Type B pancreatic cell (in vitro differentiated cells): Measurements from ENCODE around the gene SLC4A9. TPM values are rescaled to one million over a fixed set of nuclear protein-coding genes. Genes with fewer than 3 reads are reported as not detected.

Experiments
- DNase-seq: peaks from one replicate; pipeline ENCODE4 v3.0.0; 2021; ENCODE audit warnings: mixed read lengths; ENCODE audit not compliant: unreplicated experiment; ENCODE audit errors: extremely low spot score
- H3K27ac Mint-ChIP-seq: 2 replicates; pipeline ENCODE4 v1.8.0; 2021; ENCODE audit warnings: mild to moderate bottlenecking, mixed read lengths
- H3K27me3 Mint-ChIP-seq: 2 replicates; pipeline ENCODE4 v1.8.0; 2021; ENCODE audit warnings: mixed read lengths
- H3K36me3 Mint-ChIP-seq: 2 replicates; pipeline ENCODE4 v1.8.0; 2021; ENCODE audit warnings: mixed read lengths
- H3K4me1 Mint-ChIP-seq: one replicate; pipeline ENCODE4 v1.8.0; 2021; ENCODE audit warnings: mixed read lengths; ENCODE audit not compliant: unreplicated experiment
- H3K4me3 Mint-ChIP-seq: 2 replicates; pipeline ENCODE4 v1.8.0; 2021; ENCODE audit warnings: mild to moderate bottlenecking, mixed read lengths
- H3K9me3 Mint-ChIP-seq: 2 replicates; pipeline ENCODE4 v1.8.0; 2021; ENCODE audit warnings: mixed read lengths
- total RNA-seq: library from RNA; stranded (reverse); gene quantifications from 2 replicates; pipeline ENCODE4 v1.2.1, GENCODE V29; 2021; ENCODE audit warnings: low replicate concordance
- TF ChIP-seq, protein P1 (sequence below): fragments of 200-600 bp; sonication (generic); conservative IDR thresholded peaks from 2 replicates; pipeline ENCODE4 v1.5.0; 2021; ENCODE audit warnings: antibody characterized with exemption, mild to moderate bottlenecking

The SLC4A9 gene
- total RNA-seq, 1 donor from 2014 or later = not detected

DNA sequence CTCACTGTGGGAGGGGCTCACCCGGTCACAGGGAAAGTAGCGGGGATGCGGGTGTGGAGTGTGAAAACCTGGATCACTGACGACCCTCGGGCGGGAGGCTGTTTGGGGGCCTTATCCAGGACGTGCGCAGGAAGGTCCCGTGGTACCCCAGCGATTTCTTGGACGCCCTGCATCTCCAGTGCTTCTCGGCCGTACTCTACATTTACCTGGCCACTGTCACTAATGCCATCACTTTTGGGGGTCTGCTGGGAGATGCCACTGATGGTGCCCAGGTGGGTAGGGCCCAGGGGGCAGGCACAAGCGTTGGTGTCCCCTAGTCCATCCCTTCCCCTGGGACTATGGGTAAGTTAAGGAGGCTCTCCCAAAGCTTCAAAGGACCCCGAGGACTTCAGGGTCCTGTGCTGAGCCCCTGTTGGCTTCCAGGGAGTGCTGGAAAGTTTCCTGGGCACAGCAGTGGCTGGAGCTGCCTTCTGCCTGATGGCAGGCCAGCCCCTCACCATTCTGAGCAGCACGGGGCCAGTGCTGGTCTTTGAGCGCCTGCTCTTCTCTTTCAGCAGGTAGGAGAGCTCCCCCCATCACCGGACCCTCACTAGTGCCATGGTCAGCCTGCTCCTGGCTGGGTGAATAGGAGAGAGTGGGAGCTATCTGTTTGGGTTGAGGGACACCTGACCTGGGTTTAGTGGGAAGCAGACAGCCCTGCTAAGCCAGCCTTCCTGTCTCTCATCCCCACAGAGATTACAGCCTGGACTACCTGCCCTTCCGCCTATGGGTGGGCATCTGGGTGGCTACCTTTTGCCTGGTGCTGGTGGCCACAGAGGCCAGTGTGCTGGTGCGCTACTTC, 3.9 kb downstream of the SLC4A9 start:
- H3K4me3 Mint-ChIP-seq = peak overlapping the region; percentile 85
- TF ChIP-seq, protein P1, sequence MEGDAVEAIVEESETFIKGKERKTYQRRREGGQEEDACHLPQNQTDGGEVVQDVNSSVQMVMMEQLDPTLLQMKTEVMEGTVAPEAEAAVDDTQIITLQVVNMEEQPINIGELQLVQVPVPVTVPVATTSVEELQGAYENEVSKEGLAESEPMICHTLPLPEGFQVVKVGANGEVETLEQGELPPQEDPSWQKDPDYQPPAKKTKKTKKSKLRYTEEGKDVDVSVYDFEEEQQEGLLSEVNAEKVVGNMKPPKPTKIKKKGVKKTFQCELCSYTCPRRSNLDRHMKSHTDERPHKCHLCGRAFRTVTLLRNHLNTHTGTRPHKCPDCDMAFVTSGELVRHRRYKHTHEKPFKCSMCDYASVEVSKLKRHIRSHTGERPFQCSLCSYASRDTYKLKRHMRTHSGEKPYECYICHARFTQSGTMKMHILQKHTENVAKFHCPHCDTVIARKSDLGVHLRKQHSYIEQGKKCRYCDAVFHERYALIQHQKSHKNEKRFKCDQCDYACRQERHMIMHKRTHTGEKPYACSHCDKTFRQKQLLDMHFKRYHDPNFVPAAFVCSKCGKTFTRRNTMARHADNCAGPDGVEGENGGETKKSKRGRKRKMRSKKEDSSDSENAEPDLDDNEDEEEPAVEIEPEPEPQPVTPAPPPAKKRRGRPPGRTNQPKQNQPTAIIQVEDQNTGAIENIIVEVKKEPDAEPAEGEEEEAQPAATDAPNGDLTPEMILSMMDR = no peak
- H3K36me3 Mint-ChIP-seq = no peaks in the 10 kb centered on the region
- H3K27ac Mint-ChIP-seq = no peak overlapping the region
- H3K4me1 Mint-ChIP-seq = peaks cover under 1% of the 10 kb centered on the region
- peaks cover 3% of the 10 kb centered on the region for H3K27me3 Mint-ChIP-seq
- DNase-seq = no peak
- H3K9me3 Mint-ChIP-seq = no peaks in the 10 kb centered on the region

DNA sequence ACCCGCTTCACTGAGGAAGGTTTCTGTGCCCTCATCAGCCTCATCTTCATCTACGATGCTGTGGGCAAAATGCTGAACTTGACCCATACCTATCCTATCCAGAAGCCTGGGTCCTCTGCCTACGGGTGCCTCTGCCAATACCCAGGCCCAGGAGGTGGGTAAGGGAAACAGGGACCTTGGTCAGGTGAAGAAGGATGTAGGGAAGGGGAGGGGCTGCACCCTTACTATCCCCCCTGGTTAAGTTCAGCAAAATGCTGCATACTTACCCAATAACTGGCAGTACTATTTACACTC, 4.4 kb downstream of the SLC4A9 start:
- Mint-ChIP-seq H3K27ac (no peak overlapping the region), H3K9me3 (no peaks in the 10 kb centered on the region), H3K36me3 (no peaks in the 10 kb centered on the region), H3K27me3 (peaks cover 3% of the 10 kb centered on the region), H3K4me3 (no peak overlapping the region), H3K4me1 (no peaks in the 10 kb centered on the region)
- no peak for DNase-seq
- TF ChIP-seq, protein P1 = no peak

DNA sequence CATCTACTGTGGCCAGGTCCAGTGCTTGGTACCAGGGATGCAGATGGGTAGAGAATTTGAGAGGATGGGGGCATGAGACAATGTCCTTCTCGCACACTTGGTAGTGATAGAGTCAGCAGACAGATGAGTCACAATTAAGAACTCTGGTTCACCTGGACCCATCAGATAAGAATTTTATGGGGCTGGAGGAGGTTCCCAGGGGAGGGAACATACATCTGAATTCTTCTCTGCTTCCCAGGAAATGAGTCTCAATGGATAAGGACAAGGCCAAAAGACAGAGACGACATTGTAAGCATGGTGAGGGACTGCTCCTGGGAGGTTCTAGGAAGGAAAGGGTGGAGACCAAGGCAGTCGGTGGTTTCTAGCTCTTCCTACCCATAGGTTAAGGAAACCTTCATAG, 5.3 kb downstream of the SLC4A9 start:
- TF ChIP-seq, protein P1 = no peak
- Mint-ChIP-seq H3K27me3 (peaks cover 3% of the 10 kb centered on the region), H3K4me1 (no peaks in the 10 kb centered on the region), H3K9me3 (no peaks in the 10 kb centered on the region), H3K27ac (no peak overlapping the region), H3K4me3 (no peak overlapping the region), H3K36me3 (no peaks in the 10 kb centered on the region)
- no peak for DNase-seq

DNA sequence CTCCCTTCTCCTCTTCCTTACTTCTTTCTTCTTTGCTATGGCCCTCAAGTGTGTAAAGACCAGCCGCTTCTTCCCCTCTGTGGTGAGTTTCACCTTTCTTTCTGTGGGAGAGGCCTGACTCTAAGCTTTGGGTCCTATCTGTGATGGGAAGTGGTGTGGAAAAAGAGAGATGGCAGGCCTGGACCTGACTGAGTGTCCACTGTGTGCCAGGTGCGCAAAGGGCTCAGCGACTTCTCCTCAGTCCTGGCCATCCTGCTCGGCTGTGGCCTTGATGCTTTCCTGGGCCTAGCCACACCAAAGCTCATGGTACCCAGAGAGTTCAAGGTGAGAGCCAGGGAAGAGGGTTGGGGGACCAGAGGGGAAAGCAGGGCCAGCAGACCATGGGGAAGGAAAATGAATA, 5.9 kb downstream of the SLC4A9 start:
- Mint-ChIP-seq H3K27ac (no peak overlapping the region), H3K4me3 (no peak overlapping the region), H3K4me1 (no peaks in the 10 kb centered on the region), H3K36me3 (no peaks in the 10 kb centered on the region), H3K9me3 (no peaks in the 10 kb centered on the region), H3K27me3 (peaks cover 3% of the 10 kb centered on the region)
- DNase-seq = no peak
- TF ChIP-seq, protein P1 = no peak

DNA sequence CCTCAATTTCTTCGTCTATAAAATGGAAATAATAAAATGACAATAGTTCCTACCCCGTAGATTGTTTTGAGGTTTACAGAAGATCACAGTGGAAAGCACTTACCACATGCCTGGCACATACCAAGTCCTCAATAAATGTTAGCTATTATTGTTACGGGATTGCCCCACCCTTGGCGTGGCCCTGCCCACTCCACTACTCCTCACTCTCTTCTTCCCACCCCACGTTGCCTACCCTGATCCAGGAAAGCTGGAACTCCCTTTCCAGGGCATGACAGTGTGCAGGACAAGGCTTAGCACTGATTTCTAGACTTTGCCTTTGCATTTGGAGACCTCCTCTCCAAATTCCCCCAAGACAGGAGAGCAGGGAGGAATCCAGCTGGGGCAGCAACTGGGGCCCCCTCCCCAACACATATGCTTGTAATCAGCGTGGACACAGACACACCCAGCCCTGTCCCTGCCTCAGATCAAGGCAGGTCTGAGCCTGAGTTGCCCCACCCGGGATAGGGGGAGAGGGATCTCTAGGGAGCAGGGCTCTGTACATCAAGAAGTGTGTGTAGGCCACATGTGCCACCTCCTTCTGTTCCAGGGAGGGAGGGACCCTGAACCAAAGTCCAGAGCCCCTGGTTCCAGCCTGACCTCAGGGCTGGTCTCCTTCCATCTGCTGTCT, 6.7 kb downstream of the SLC4A9 start:
- Mint-ChIP-seq H3K4me3 (no peak overlapping the region), H3K4me1 (no peaks in the 10 kb centered on the region), H3K36me3 (no peaks in the 10 kb centered on the region), H3K9me3 (no peaks in the 10 kb centered on the region), H3K27ac (no peak overlapping the region), H3K27me3 (peaks cover 3% of the 10 kb centered on the region)
- no peak for DNase-seq
- TF ChIP-seq, protein P1 = no peak
